Measurements from ENCODE around the gene NUBPL.

DNA sequence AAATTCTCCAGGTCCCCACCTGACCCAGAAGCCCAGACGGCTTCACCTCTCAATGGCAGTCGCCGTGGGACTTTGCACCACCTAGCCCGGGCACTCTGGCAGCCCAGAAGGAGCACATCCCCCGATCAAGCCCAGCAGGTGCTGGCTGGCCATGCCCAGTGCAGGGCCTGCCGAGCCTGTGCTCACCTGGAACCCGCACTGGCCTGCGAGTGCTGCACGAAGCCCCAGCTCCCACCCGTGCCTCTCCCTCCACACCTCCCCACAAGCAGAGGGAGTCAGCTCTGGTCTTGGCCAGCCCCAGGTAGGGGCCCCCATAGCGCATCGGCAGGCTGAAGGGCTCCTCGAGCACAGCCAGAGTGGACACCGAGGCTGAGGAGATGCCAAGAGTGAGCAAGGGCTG is 144.5 kb downstream of the NUBPL start:
- TF ChIP-seq, protein P1, sequence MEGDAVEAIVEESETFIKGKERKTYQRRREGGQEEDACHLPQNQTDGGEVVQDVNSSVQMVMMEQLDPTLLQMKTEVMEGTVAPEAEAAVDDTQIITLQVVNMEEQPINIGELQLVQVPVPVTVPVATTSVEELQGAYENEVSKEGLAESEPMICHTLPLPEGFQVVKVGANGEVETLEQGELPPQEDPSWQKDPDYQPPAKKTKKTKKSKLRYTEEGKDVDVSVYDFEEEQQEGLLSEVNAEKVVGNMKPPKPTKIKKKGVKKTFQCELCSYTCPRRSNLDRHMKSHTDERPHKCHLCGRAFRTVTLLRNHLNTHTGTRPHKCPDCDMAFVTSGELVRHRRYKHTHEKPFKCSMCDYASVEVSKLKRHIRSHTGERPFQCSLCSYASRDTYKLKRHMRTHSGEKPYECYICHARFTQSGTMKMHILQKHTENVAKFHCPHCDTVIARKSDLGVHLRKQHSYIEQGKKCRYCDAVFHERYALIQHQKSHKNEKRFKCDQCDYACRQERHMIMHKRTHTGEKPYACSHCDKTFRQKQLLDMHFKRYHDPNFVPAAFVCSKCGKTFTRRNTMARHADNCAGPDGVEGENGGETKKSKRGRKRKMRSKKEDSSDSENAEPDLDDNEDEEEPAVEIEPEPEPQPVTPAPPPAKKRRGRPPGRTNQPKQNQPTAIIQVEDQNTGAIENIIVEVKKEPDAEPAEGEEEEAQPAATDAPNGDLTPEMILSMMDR (IDR thresholded peaks at IDR 0.05; ENCODE audit: low read depth, low read length, poor library complexity, severe bottlenecking), result no peak
- no peak for TF ChIP-seq EZH2phosphoT487 (IDR thresholded peaks at IDR 0.05; ENCODE audit: borderline replicate concordance, low read length)

All from DOHH2 (cell line).